Breast epithelium (tissue), 4 donors: ENCODE measurements around the gene ADAMTS17. TPM values are rescaled to one million over a fixed set of nuclear protein-coding genes. Genes with fewer than 3 reads are reported as not detected.

Source experiments
- DNase-seq, 2 donors: peaks; one replicate each; pipeline ENCODE4 v3.0.0-alpha.2; 2019; ENCODE audit warnings: low spot score in 2 of 2
- H3K27ac ChIP-seq, 2 donors: fragments of 200-600 bp; sonication (generic) in 1 of 2; one replicate each; pipeline ENCODE4 v1.5.1; 2016 to 2019; ENCODE audit warnings: mild to moderate bottlenecking in 1 of 2
- H3K27me3 ChIP-seq, 2 donors: fragments of 200-600 bp; sonication (generic) in 1 of 2; one replicate each; pipeline versions ENCODE4 v1.5.1 to v1.6.0; 2017 to 2019; ENCODE audit warnings: control low read depth in 1 of 2, mild to moderate bottlenecking in 1 of 2
- H3K36me3 ChIP-seq: fragments of 200-600 bp; one replicate; pipeline ENCODE4 v1.5.1; 2019
- H3K4me1 ChIP-seq, 2 donors: fragments of 200-600 bp; sonication (generic); one replicate each; pipeline ENCODE4 v1.5.1; 2016 to 2019; ENCODE audit warnings: control low read depth in 1 of 2
- H3K4me3 ChIP-seq, 3 donors: fragments of 200-600 bp; sonication (generic); 1 replicate in 2 of 3; 2 replicates in 1 of 3; pipeline ENCODE4 v1.5.1; 2016 to 2019; ENCODE audit warnings: mild to moderate bottlenecking in 3 of 3, moderate library complexity in 2 of 3
- H3K9me3 ChIP-seq, 2 donors: fragments of 200-600 bp; sonication (generic) in 1 of 2; one replicate each; pipeline ENCODE4 v1.5.1; 2016 to 2019; ENCODE audit warnings: control low read depth in 1 of 2
- POLR2A ChIP-seq: fragments of 450-650 bp; IDR thresholded peaks from one replicate; pipeline ENCODE4 v1.6.1; 2016; ENCODE audit warnings: antibody characterized with exemption, mild to moderate bottlenecking, moderate library complexity
- POLR2AphosphoS5 ChIP-seq, 3 donors: sonication (generic); formaldehyde crosslinking; IDR thresholded peaks; one replicate each; pipeline ENCODE4 v1.6.1; 2017; ENCODE audit warnings: antibody characterized with exemption in 3 of 3
- intact Hi-C: fragments of 100-400 bp; cut with DNase I; formaldehyde crosslinking; loops from one replicate; pipeline ENCODE4 v1.15.1; 2023; ENCODE audit warnings: low total_unique reads
- total RNA-seq, 3 donors: library from RNA; depleted of rRNA; stranded (reverse); fragments of >200 nt; gene quantifications; one replicate each; pipeline ENCODE4 v1.1.0, GENCODE V29; 2016
- TF ChIP-seq, protein P1 (sequence below), 3 donors: fragments of 450-650 bp; IDR thresholded peaks; one replicate each; pipeline ENCODE4 v1.5.1; 2016 to 2017; ENCODE audit warnings: antibody characterized with exemption in 3 of 3, mild to moderate bottlenecking in 3 of 3, moderate library complexity in 3 of 3

The ADAMTS17 gene
- total RNA-seq, 3 donors from 2014 or later = 5.1 to 8.0 (median 5.9) TPM

- TF ChIP-seq, protein P1, sequence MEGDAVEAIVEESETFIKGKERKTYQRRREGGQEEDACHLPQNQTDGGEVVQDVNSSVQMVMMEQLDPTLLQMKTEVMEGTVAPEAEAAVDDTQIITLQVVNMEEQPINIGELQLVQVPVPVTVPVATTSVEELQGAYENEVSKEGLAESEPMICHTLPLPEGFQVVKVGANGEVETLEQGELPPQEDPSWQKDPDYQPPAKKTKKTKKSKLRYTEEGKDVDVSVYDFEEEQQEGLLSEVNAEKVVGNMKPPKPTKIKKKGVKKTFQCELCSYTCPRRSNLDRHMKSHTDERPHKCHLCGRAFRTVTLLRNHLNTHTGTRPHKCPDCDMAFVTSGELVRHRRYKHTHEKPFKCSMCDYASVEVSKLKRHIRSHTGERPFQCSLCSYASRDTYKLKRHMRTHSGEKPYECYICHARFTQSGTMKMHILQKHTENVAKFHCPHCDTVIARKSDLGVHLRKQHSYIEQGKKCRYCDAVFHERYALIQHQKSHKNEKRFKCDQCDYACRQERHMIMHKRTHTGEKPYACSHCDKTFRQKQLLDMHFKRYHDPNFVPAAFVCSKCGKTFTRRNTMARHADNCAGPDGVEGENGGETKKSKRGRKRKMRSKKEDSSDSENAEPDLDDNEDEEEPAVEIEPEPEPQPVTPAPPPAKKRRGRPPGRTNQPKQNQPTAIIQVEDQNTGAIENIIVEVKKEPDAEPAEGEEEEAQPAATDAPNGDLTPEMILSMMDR (IDR thresholded peaks at IDR 0.05) = no peak
- no peak for TF ChIP-seq POLR2AphosphoS5 (IDR thresholded peaks at IDR 0.05)
- TF ChIP-seq POLR2A = no peak
- Histone ChIP-seq H3K9me3 (no peaks in the 10 kb centered on the region), H3K4me3 (no peak overlapping the region), H3K27ac (no peak overlapping the region), H3K27me3 (no peaks in the 10 kb centered on the region), H3K4me1 (no peaks in the 10 kb centered on the region), H3K36me3 (no peaks in the 10 kb centered on the region)
- intact Hi-C loops = no loop called here
- DNase-seq = peak in 1 of 2 donors; percentile 25
Observed at GRCh38 chr15:100255644-100256043, 86.1 kb downstream of the ADAMTS17 start.

DNA sequence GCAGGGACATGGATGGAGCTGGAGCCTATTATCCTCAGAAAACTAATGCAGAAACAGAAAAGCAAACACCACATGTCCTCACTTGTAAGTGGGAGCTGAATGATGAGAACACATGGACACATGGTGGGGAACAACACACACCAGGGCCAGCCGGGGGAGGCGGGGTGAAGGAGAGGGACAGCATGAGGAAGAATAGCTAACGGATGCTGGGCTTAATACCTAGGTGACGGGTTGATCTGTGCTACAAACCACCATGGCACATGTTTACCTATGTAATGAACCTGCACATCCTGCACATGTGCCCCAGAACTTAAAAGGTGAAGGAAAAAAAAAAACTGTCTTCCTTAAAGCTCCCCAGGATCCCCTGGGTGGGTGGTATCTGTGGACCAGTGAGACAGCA is 87.1 kb downstream of the ADAMTS17 start:
- intact Hi-C loops = no loop called here
- Histone ChIP-seq H3K27ac (no peak overlapping the region), H3K9me3 (no peaks in the 10 kb centered on the region), H3K4me1 (no peaks in the 10 kb centered on the region), H3K27me3 (no peaks in the 10 kb centered on the region), H3K36me3 (no peaks in the 10 kb centered on the region), H3K4me3 (no peak overlapping the region)
- peak in 1 of 2 donors; percentile 39 for DNase-seq
- TF ChIP-seq POLR2A = no peak
- TF ChIP-seq, protein P1 (IDR thresholded peaks at IDR 0.05) = no peak
- no peak for TF ChIP-seq POLR2AphosphoS5 (IDR thresholded peaks at IDR 0.05)

GRCh38 chr15:100254285-100254684 is 87.5 kb downstream of the ADAMTS17 start:
- Histone ChIP-seq H3K4me3 (no peak overlapping the region), H3K4me1 (no peaks in the 10 kb centered on the region), H3K27ac (no peak overlapping the region), H3K9me3 (no peaks in the 10 kb centered on the region), H3K36me3 (no peaks in the 10 kb centered on the region), H3K27me3 (no peaks in the 10 kb centered on the region)
- TF ChIP-seq POLR2AphosphoS5 (IDR thresholded peaks at IDR 0.05) (no peak), POLR2A (no peak)
- TF ChIP-seq, protein P1 (IDR thresholded peaks at IDR 0.05) = no peak
- intact Hi-C loops = no loop called here
- no peak for DNase-seq

- Histone ChIP-seq H3K36me3 (no peaks in the 10 kb centered on the region), H3K27me3 (no peaks in the 10 kb centered on the region), H3K4me3 (no peak overlapping the region), H3K9me3 (no peaks in the 10 kb centered on the region), H3K4me1 (no peaks in the 10 kb centered on the region), H3K27ac (no peak overlapping the region)
- no peak for TF ChIP-seq POLR2AphosphoS5 (IDR thresholded peaks at IDR 0.05)
- no peak for TF ChIP-seq POLR2A
- TF ChIP-seq, protein P1 (IDR thresholded peaks at IDR 0.05) = no peak
- DNase-seq = no peak
- intact Hi-C loops = no loop called here
Observed at GRCh38 chr15:100253640-100254039, 88.1 kb downstream of the ADAMTS17 start.

DNA sequence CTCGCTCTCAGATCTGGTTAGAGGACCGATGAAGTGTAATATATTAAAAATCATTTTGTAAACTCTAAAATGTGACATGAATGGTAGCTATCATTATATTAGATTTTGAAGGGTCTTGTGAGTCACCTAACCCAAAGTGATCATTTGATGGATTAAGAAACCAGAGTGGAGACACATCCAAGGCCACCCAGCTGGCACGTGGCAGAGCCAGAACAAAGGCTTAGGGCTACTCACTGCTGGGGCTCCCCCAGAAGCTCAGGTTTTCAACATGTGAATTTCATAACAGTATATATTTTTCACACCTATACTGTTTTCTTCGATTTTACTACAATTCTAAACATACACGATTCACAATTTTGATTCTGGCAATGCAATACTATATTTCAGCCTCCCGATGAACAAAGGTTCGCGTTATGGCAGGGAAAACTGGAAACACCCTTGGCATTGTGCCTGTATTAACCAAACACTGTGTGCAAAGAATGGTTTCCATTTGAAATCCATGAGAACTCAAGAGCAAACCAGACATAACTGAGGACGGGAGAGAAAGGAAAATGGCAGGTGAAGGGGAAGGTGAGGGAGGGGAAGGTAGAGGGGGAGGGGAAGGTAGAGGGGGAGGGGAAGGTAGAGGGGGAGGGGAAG is 88.9 kb downstream of the ADAMTS17 start:
- no peak for TF ChIP-seq POLR2AphosphoS5 (IDR thresholded peaks at IDR 0.05)
- TF ChIP-seq, protein P1 (IDR thresholded peaks at IDR 0.05) = no peak
- TF ChIP-seq POLR2A = no peak
- no peak overlapping the region for H3K27ac ChIP-seq
- no peaks in the 10 kb centered on the region for H3K9me3 ChIP-seq
- DNase-seq = no peak
- no peaks in the 10 kb centered on the region for H3K27me3 ChIP-seq
- H3K4me1 ChIP-seq = no peaks in the 10 kb centered on the region
- intact Hi-C loops = no loop called here
- H3K4me3 ChIP-seq = no peak overlapping the region
- H3K36me3 ChIP-seq = no peaks in the 10 kb centered on the region
